H1 (cell line): ENCODE data around the gene DNAJB6. TPM values are rescaled to one million over a fixed set of nuclear protein-coding genes. Genes with fewer than 3 reads are reported as not detected.

Source experiments
- TAF1 ChIP-seq: IDR thresholded peaks from 2 replicates; pipeline ENCODE4 v1.6.1; 2011; ENCODE audit warnings: mild to moderate bottlenecking, low read depth, low read length
- polyA plus RNA-seq, 7 experiments: library from polyadenylated mRNA; depleted of rRNA in 3 of 7; stranded (reverse) in 5 of 7; unstranded in 2 of 7; fragments of >200 nt in 5 of 7; fragments of 200-250 nt in 2 of 7; gene quantifications; 1 replicate in 5 of 7; 2 replicates in 1 of 7; 4 replicates in 1 of 7; pipeline versions ENCODE4 v1.2.1 to v1.2.3, GENCODE V29; 2011 to 2013; ENCODE audit warnings: missing spikeins in 2 of 7, mixed read lengths in 2 of 7
- total RNA-seq: library from RNA; stranded (reverse); fragmentation: NEBNext Ultra II Directional; extraction: Animal tissue kit (Norgen Biotek cat#: 25700); gene quantifications from 2 replicates; pipeline ENCODE4 v1.2.1, GENCODE V29; 2021

The DNAJB6 gene
- total and polyA plus RNA-seq, 2 of the 8 experiments (the other 6 are each of a cell fraction or from before 2014, with no cell fraction given), result 166 to 295 TPM

DNA sequence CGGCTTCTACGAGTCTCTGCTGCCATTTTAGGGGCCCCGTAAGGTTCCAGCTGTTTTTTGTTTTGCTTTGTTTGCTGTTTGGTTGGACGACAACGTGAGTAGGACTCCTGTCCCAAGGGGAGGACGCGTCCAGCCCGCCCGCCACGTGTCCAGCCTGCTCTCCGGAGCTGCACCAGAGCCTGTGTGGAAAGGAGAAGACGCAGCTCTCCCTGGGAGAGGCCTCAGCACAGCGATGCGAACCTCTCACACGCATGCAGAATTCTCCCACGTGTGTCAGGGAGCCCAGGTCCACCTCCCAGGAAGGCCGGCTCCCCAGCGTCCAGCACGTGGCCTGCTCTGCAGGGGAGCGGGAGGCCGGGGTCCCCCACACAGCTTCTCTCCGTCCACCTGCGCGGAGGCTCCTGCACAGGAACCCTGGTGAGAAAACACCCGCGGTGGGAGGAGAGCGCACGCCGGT, 36.4 kb upstream of the DNAJB6 start (continued):
- TF ChIP-seq TAF1, result no peak
